WTC11 (cell line): ENCODE results near the gene MET. TPM values are rescaled to one million over a fixed set of nuclear protein-coding genes. Genes with fewer than 3 reads are reported as not detected.

Source experiments
- ATAC-seq: fragments of 200-7000 bp; cut with Tn5 transposase; 2 replicates; pipeline ENCODE4 v1.10.0; 2021; ENCODE audit warnings: mild to moderate bottlenecking, moderate library complexity
- CTCF ChIA-PET: fragments of 300-600 bp; sonication (Branson Sonifier 250); formaldehyde crosslinking; loops from one replicate; lab custom pipeline; 2021; ENCODE audit warnings: antibody characterized with exemption; lab: Charles Lee
- POLR2A ChIA-PET: fragments of 350-600 bp; sonication (Branson Sonifier 250); formaldehyde crosslinking; loops from one replicate; lab custom pipeline; 2021; ENCODE audit warnings: antibody characterized with exemption; lab: Charles Lee
- DNase-seq: peaks from one replicate; pipeline ENCODE4 v3.0.0; 2021; ENCODE audit warnings: low spot score
- H3K27ac Mint-ChIP-seq: 2 replicates; pipeline ENCODE4 v1.8.0; 2021; ENCODE audit warnings: mixed read lengths
- H3K27me3 Mint-ChIP-seq: 2 replicates; pipeline ENCODE4 v1.8.0; 2021; ENCODE audit warnings: low read depth, mild to moderate bottlenecking, moderate library complexity, mixed read lengths
- H3K36me3 Mint-ChIP-seq: 2 replicates; pipeline ENCODE4 v1.8.0; 2021; ENCODE audit warnings: mixed read lengths
- H3K4me1 Mint-ChIP-seq: 2 replicates; pipeline ENCODE4 v1.8.0; 2022; ENCODE audit warnings: mixed read lengths
- H3K4me3 Mint-ChIP-seq: 2 replicates; pipeline ENCODE4 v1.8.0; 2021; ENCODE audit warnings: mild to moderate bottlenecking, moderate library complexity, mixed read lengths
- H3K9me3 Mint-ChIP-seq: 2 replicates; pipeline ENCODE4 v1.8.0; 2021; ENCODE audit warnings: mixed read lengths
- CDX4 ChIP-seq: fragments of 250-450 bp; sonication (Bioruptor Pico); IDR thresholded peaks from 2 replicates; pipeline ENCODE4 v1.9.0; 2021; ENCODE audit warnings: moderate library complexity, mild to moderate bottlenecking, inconsistent platforms, borderline replicate concordance
- CTCF ChIP-seq: fragments of 200-600 bp; IDR thresholded peaks from 2 replicates; pipeline ENCODE4 v1.8.0; 2022; ENCODE audit warnings: antibody characterized with exemption
- E2F4 ChIP-seq: sonication (generic); formaldehyde crosslinking; IDR thresholded peaks from 2 replicates; pipeline ENCODE4 v1.8.1; 2022; ENCODE audit warnings: low read depth, mild to moderate bottlenecking, moderate library complexity, missing genetic modification reagents, borderline replicate concordance
- FOXK1 ChIP-seq: sonication (generic); formaldehyde crosslinking; IDR thresholded peaks from 2 replicates; pipeline ENCODE4 v1.8.0; 2022; ENCODE audit warnings: mild to moderate bottlenecking, moderate library complexity, missing genetic modification reagents
- IRF1 ChIP-seq: sonication (generic); formaldehyde crosslinking; IDR thresholded peaks from 2 replicates; pipeline ENCODE4 v1.8.0; 2023; ENCODE audit warnings: missing genetic modification reagents
- NFYB ChIP-seq: sonication (generic); formaldehyde crosslinking; conservative IDR thresholded peaks from 2 replicates; pipeline ENCODE4 v1.8.0; 2022; ENCODE audit warnings: low read depth, missing genetic modification reagents
- PRRX2 ChIP-seq: fragments of 250-450 bp; sonication (Bioruptor Pico); IDR thresholded peaks from 2 replicates; pipeline ENCODE4 v1.8.0; 2021; ENCODE audit warnings: mild to moderate bottlenecking
- SMAD4 ChIP-seq: sonication (generic); formaldehyde crosslinking; IDR thresholded peaks from 2 replicates; pipeline ENCODE4 v1.8.0; 2022; ENCODE audit warnings: mild to moderate bottlenecking, missing genetic modification reagents
- SOX15 ChIP-seq: fragments of 250-450 bp; sonication (Bioruptor Pico); IDR thresholded peaks from 2 replicates; pipeline ENCODE4 v1.9.0; 2021; ENCODE audit warnings: mild to moderate bottlenecking
- STAT6 ChIP-seq: sonication (generic); formaldehyde crosslinking; conservative IDR thresholded peaks from 2 replicates; pipeline ENCODE4 v1.8.1; 2023; ENCODE audit warnings: mild to moderate bottlenecking, low read depth, missing genetic modification reagents, moderate library complexity
- ZNF219 ChIP-seq: sonication (generic); formaldehyde crosslinking; IDR thresholded peaks from 2 replicates; pipeline ENCODE4 v1.8.0; 2023; ENCODE audit warnings: missing genetic modification reagents, mild to moderate bottlenecking, borderline replicate concordance
- ZNF532 ChIP-seq: fragments of 250-450 bp; sonication (Bioruptor Pico); IDR thresholded peaks from 2 replicates; pipeline ENCODE4 v1.9.0; 2021; ENCODE audit warnings: mild to moderate bottlenecking, borderline replicate concordance
- ZNF671 ChIP-seq: fragments of 250-450 bp; sonication (Bioruptor Pico); IDR thresholded peaks from 2 replicates; pipeline ENCODE4 v1.8.0; 2021; ENCODE audit warnings: mild to moderate bottlenecking
- total RNA-seq: library from RNA; stranded (reverse); gene quantifications from 3 replicates; pipeline ENCODE4 v1.2.3, GENCODE V29; 2021

Gene MET
- total RNA-seq, 1 experiment from 2014 or later = 9.4 TPM

- CTCF ChIA-PET = interaction anchor here (0.7 to 1.7 kb wide), 2 partner anchors 13 to 200 kb away, joined by 3 to 6 read pairs; no protein-coding TSS in a partner anchor
- Mint-ChIP-seq H3K4me3 (no peak overlapping the region), H3K36me3 (no peaks in the 10 kb centered on the region), H3K27ac (no peak overlapping the region)
- DNase-seq = no peak
- TF ChIP-seq ZNF532 (CRISPR knock-in tag) (0 out of 2 replicates have a peak, but pooled peaks have one; percentile 20), SMAD4 (no peak)
- TF ChIP-seq, all 79 proteins: peak for 1
- POLR2A ChIA-PET = interaction anchor here (0.7 kb wide), 1 partner anchor 96 kb away, joined by 3 read pairs; no protein-coding TSS in a partner anchor
- ATAC-seq = peak; percentile 78
- no peaks in the 10 kb centered on the region for H3K9me3 Mint-ChIP-seq
- no peaks in the 10 kb centered on the region for H3K27me3 Mint-ChIP-seq
- peaks cover 8% of the 10 kb centered on the region for H3K4me1 Mint-ChIP-seq
Observed at GRCh38 chr7:116792813-116793212, 120.8 kb downstream of the MET start.

- ATAC-seq (no peak), DNase-seq (no peak)
- peaks cover 12% of the 10 kb centered on the region for H3K4me1 Mint-ChIP-seq
- ChIA-PET CTCF (interaction anchor here (1.7 kb wide), 1 partner anchor 202 kb away, joined by 6 read pairs; no protein-coding TSS in a partner anchor), POLR2A (interaction anchor here (0.6 kb wide), 1 partner anchor 207 kb away, joined by 4 read pairs; no protein-coding TSS in a partner anchor)
- H3K4me3 Mint-ChIP-seq = no peak overlapping the region
- no peak overlapping the region for H3K27ac Mint-ChIP-seq
- no peaks in the 10 kb centered on the region for H3K9me3 Mint-ChIP-seq
- H3K27me3 Mint-ChIP-seq = no peaks in the 10 kb centered on the region
- no peak for TF ChIP-seq CTCF
- no peak for TF ChIP-seq PRRX2 (CRISPR knock-in tag)
- no peak for TF ChIP-seq FOXK1 (CRISPR knock-in tag)
- TF ChIP-seq ZNF671 = no peak
- TF ChIP-seq IRF1 (CRISPR knock-in tag) = no peak
- no peak for TF ChIP-seq E2F4 (CRISPR knock-in tag)
- TF ChIP-seq SOX15 (CRISPR knock-in tag) = no peak
- TF ChIP-seq NFYB = no peak
- no peak for TF ChIP-seq ZNF219 (CRISPR knock-in tag)
- TF ChIP-seq CDX4 (CRISPR knock-in tag) = no peak
- H3K36me3 Mint-ChIP-seq = no peaks in the 10 kb centered on the region
Observed at GRCh38 chr7:116793795-116794340, 121.9 kb downstream of the MET start.

GRCh38 chr7:116796471-116796870 is 124.5 kb downstream of the MET start:
- no peaks in the 10 kb centered on the region for H3K9me3 Mint-ChIP-seq
- H3K4me3 Mint-ChIP-seq = no peak overlapping the region
- no peak for ATAC-seq

More at GRCh38 chr7:116796471-116796870, 124.5 kb downstream of the MET start:
- DNase-seq = no peak
- peaks cover 13% of the 10 kb centered on the region for H3K4me1 Mint-ChIP-seq
- ChIA-PET CTCF (no interaction called here), POLR2A (no interaction called here)
- no peak for TF ChIP-seq STAT6
- no peaks in the 10 kb centered on the region for H3K27me3 Mint-ChIP-seq
- no peak overlapping the region for H3K27ac Mint-ChIP-seq
- H3K36me3 Mint-ChIP-seq = no peaks in the 10 kb centered on the region
